ENCODE data around the gene STX2.
"Not testable (repeated sequence)": the region's sequence is repeated elsewhere in the genome, so short reads cannot be mapped to it uniquely, and the experiment has no call there.

The STX2 gene

DNA sequence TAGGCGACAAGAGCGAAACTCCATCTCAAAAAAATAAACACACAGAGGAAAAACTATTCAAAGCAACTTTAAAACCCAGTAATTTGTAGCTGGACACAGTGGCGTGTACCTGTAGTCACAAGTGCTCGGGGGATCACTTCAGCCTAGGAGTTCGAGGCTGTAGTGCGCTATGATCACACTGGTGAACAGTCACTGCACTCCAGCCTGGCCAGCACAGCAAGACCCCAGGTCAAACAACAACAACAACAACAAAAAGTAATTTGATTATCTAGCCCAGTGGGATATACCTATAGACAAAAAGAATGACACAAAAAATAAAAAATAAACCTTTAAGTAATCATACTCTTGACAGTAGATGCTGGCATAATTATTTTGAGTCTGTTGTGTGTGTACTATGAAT, 29.3 kb downstream of the STX2 start:
- DNase-seq: no peak
- in situ Hi-C loops (cut with MboI; ENCODE audit: low pct_unique_long_range_greater_than_20kb, low sequenced_read_pairs): no loop called here

GRCh38 chr12:130807309-130807708, 31.7 kb downstream of the STX2 start:
- no peak for DNase-seq
- in situ Hi-C loops (cut with MboI; ENCODE audit: low pct_unique_long_range_greater_than_20kb, low sequenced_read_pairs): no loop called here

GRCh38 chr12:130806574-130806973, 32.5 kb downstream of the STX2 start:
- DNase-seq: no peak
- in situ Hi-C loops (cut with MboI; ENCODE audit: low pct_unique_long_range_greater_than_20kb, low sequenced_read_pairs): no loop called here

DNA sequence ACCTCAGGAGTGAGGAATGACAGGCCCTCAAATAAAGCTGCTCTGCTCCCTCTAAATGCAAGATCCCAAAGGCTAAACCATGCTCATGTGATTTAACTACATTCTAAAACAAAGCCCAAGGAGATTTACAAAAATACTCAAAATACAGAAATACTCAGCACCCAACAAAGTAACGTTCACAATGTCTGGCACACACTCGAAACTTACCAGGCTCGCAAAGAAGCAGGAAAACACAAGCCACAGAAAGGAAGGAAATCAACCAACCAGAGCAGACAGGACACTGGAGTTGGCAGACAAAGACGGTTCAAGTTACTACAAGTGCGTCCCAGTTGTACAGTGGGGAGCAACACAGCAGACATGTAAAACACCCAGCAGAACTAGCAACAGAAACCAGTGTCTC, 33.4 kb downstream of the STX2 start:
- no peak for DNase-seq
- in situ Hi-C loops (cut with MboI; ENCODE audit: low pct_unique_long_range_greater_than_20kb, low sequenced_read_pairs): no loop called here

DNA sequence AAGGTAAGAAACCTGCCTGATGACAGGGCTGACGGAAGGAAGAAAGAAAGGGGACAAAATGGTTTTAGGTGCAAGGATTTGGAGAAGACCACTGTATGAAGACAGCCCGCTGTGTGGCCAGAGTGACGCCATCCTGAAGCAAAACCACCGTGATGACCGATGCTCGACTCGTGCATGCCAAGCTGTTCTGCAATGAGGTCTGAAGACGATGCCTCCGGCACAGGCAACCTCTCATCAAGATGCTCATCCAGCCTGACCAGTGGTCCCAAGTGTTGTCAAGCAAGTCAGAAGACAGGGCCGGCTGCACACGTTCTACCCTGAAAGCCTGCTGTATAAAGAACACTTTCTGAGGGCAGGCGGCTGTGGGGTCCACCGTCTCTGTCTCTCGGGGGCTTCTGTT, 34.8 kb downstream of the STX2 start:
- in situ Hi-C loops (cut with MboI; ENCODE audit: low pct_unique_long_range_greater_than_20kb, low sequenced_read_pairs): no loop called here
- no peak for DNase-seq

DNA sequence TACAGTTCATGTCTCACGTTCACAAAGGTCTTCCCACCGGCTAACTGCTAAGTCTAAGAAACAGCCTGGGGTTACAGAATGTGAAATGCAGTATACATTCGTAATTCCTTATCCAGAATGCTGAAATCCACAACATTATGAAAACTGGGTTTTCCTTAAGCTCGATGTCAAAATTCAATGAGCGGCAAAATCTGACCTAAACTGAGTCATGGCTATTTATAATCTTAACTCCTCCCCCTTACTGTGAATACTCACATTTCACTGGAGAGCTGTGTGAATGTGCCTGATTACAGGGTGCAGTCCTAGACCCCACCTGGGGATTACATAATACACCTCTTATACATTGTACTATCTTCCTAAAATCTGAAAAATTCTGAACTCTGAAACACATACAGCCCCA, 35.3 kb downstream of the STX2 start:
- no peak for DNase-seq
- in situ Hi-C loops (cut with MboI; ENCODE audit: low pct_unique_long_range_greater_than_20kb, low sequenced_read_pairs): no loop called here

DNA sequence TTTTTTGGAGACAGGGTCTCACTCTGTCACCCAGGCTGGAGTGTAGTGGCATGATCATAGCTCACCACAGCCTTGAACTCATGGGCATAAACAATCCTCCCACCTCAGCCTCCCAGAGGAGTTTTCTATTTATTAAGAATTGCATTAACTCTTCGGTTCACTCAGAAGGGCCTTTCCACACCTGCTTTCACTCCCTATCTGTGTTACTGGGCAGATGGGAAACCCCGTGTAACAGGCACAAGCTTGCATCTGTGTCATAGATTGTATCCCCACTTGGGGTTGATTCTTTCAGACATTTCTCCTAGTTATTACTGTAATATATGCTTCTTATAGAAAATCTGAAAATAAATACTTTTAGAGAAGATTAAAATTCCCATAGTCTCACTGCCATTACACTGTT, 38.7 kb downstream of the STX2 start:
- DNase-seq: no peak
- in situ Hi-C loops (cut with MboI; ENCODE audit: low pct_unique_long_range_greater_than_20kb, low sequenced_read_pairs): no loop called here

- in situ Hi-C loops (cut with MboI; ENCODE audit: low pct_unique_long_range_greater_than_20kb, low sequenced_read_pairs): no loop called here
- no peak for DNase-seq
These were observed 40.0 kb downstream of the STX2 start for GRCh38 chr12:130799051-130799450.

- in situ Hi-C loops (cut with MboI; ENCODE audit: low pct_unique_long_range_greater_than_20kb, low sequenced_read_pairs): no loop called here
- DNase-seq: no peak
These were observed 41.9 kb downstream of the STX2 start for GRCh38 chr12:130796985-130797686.

- in situ Hi-C loops (cut with MboI; ENCODE audit: low pct_unique_long_range_greater_than_20kb, low sequenced_read_pairs): no loop called here
- no peak for DNase-seq
These were observed 43.1 kb downstream of the STX2 start for GRCh38 chr12:130795906-130796305.

GRCh38 chr12:130793554-130793849, 45.5 kb downstream of the STX2 start:
- DNase-seq: no peak
- in situ Hi-C loops (cut with MboI; ENCODE audit: low pct_unique_long_range_greater_than_20kb, low sequenced_read_pairs): no loop called here

- no peak for DNase-seq
- in situ Hi-C loops (cut with MboI; ENCODE audit: low pct_unique_long_range_greater_than_20kb, low sequenced_read_pairs): no loop called here
These were observed 46.1 kb downstream of the STX2 start for GRCh38 chr12:130792821-130793553.

GRCh38 chr12:130791629-130792028, 47.4 kb downstream of the STX2 start:
- DNase-seq: no peak
- in situ Hi-C loops (cut with MboI; ENCODE audit: low pct_unique_long_range_greater_than_20kb, low sequenced_read_pairs): no loop called here

DNA sequence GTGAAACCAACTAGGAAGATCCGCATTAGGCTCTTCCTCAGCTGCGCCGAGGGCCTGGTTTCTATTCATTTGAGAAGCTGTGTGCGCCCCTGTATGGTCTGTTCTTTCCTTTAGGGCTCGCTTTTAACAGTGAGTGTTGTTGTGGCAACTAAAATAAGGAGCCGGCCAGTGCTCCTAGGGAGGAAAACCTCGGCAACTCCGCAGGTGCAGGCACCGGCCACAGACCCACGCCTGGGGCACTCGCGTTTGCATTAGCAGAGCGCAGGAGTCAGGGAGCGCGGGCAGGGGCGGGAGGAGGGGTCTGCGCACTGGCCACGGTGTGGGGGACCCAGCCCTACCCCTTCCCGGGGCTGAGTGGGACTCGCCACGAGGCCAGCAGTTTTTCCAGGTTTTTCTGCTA, 50.5 kb downstream of the STX2 start:
- in situ Hi-C loops (cut with MboI; ENCODE audit: low pct_unique_long_range_greater_than_20kb, low sequenced_read_pairs): no loop called here
- DNase-seq: no peak

- in situ Hi-C loops (cut with MboI; ENCODE audit: low pct_unique_long_range_greater_than_20kb, low sequenced_read_pairs): no loop called here
- no peak for DNase-seq
These were observed 51.3 kb downstream of the STX2 start for GRCh38 chr12:130787445-130788410.

DNA sequence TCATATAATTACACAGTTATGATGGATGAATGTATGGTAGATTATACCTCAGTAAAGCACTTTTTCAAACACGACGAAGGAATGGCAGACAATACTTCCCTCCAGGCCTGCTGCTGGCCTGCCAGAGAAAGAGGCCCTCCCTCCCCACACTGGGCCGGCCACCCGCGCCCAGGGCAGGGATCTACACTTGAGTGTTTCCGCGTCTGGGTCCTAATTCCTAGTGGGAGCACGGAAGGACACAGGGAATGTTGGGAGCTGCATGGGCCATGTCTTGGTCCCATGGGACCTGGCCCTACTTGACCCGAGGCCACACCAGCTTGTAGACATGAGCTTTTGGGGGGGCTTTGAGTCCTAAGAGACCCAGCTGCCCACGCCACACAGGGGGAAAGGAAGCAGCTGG, 52.0 kb downstream of the STX2 start:
- in situ Hi-C loops (cut with MboI; ENCODE audit: low pct_unique_long_range_greater_than_20kb, low sequenced_read_pairs): no loop called here
- DNase-seq: no peak

GRCh38 chr12:130783110-130783715, 55.8 kb downstream of the STX2 start:
- in situ Hi-C loops (cut with MboI; ENCODE audit: low pct_unique_long_range_greater_than_20kb, low sequenced_read_pairs): no loop called here

GRCh38 chr12:130782245-130782644, 56.8 kb downstream of the STX2 start:
- in situ Hi-C loops (cut with MboI; ENCODE audit: low pct_unique_long_range_greater_than_20kb, low sequenced_read_pairs); DNase-seq: not testable (repeated sequence)

More at GRCh38 chr12:130783110-130783715, 55.8 kb downstream of the STX2 start:
- DNase-seq: no peak

GRCh38 chr12:130780880-130781575, 58.0 kb downstream of the STX2 start:
- DNase-seq: no peak
- in situ Hi-C loops (cut with MboI; ENCODE audit: low pct_unique_long_range_greater_than_20kb, low sequenced_read_pairs): no loop called here

Data from KBM-7 (cell line).